ENCODE measurements around the gene PPP1R1B.

PPP1R1B gene

DNA sequence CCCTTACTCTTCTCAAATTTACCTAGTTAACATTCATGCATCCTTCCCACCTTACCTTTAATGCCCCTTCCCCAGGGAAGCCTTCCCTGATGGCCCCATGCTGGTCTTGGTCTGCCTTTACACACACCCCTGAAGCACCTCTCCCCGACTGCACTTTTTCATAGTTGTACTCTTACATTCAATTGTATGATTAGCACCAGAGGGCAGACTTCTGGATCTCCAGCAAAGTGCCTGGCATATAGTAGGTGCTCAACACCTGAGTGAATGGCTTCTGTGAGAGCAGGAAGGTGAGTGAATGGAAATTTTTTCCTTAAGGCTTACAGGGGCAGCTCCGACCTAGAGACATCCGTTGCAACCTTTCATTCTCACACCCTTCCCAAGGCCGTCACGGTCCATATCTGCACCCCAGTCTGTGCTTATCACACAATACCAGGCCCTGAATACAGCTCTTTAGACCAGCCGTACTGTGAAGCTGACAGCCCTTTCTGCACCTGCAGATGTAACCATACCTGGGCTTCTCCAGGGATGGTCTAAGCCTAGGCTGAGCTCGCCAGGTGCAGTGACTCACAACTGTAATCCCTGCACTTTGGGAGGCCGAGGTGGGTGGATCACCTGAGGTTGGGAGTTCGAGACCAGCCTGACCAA, 56.7 kb downstream of the PPP1R1B start:
- TF ChIP-seq, protein P1, sequence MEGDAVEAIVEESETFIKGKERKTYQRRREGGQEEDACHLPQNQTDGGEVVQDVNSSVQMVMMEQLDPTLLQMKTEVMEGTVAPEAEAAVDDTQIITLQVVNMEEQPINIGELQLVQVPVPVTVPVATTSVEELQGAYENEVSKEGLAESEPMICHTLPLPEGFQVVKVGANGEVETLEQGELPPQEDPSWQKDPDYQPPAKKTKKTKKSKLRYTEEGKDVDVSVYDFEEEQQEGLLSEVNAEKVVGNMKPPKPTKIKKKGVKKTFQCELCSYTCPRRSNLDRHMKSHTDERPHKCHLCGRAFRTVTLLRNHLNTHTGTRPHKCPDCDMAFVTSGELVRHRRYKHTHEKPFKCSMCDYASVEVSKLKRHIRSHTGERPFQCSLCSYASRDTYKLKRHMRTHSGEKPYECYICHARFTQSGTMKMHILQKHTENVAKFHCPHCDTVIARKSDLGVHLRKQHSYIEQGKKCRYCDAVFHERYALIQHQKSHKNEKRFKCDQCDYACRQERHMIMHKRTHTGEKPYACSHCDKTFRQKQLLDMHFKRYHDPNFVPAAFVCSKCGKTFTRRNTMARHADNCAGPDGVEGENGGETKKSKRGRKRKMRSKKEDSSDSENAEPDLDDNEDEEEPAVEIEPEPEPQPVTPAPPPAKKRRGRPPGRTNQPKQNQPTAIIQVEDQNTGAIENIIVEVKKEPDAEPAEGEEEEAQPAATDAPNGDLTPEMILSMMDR (IDR thresholded peaks at IDR 0.05; ENCODE audit: borderline replicate concordance, insufficient read depth, low read depth, low read length) = no peak

DNA sequence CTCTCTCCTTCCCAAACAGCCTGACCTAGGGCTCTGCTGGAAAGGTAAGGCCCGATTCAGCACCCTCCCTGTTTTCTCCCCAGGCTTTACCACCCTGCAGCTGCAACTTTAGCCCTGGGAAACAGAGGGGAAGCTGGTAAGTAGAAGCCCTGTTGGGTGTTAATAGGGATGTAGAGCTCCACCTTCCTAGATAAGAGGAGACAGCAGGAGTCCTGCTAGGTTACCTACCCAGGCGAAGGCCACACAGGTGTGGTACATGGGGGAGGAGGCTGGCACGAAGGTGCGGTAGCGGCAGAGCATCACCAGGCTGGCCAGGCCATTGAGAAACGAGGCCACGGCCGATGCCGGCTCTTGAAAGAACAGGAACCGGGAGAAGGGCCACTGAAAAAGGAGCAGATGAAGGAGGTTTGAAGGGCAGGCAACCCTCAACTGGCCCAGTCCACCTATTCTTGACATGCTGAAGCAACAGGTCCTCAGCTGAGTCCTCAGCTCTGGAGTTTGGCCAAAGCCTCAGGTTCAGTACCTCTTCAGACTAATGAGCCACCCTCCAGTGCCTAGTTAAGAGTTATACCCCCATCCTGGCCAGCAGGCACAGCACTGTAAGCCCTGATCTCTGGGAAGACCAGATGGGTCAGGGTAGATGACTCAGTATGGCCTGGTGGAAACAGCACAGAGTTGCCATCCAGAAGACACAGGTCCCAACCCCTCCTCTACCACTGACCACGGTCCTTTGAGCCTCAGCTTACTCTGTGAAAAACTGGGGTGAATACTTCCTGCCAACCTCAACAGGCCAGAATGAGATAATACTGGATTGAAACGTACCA, 57.8 kb downstream of the PPP1R1B start:
- no peak overlapping the region for H3K4me3 ChIP-seq (ENCODE audit: low read depth, low read length)
- TF ChIP-seq, protein P1 (IDR thresholded peaks at IDR 0.05; ENCODE audit: borderline replicate concordance, insufficient read depth, low read depth, low read length) = no peak

More for the DNA sequence above, 56.7 kb downstream of the PPP1R1B start:
- H3K4me3 ChIP-seq (ENCODE audit: low read depth, low read length) = no peak overlapping the region

Data from GM12875 (cell line).